Activated naive CD8-positive, alpha-beta T cell treated with anti-CD3 and anti-CD28 coated beads, Interleukin-2, amount 10 ng/mL, durations not matched to agents 7 days and 5 days (primary cell): ENCODE measurements around the gene LUM. TPM values are rescaled to one million over a fixed set of nuclear protein-coding genes. Genes with fewer than 3 reads are reported as not detected.
"Not testable (repeated sequence)": the region's sequence is repeated elsewhere in the genome, so short reads cannot be mapped to it uniquely, and the experiment has no call there.

Source experiments
- ATAC-seq: fragments of 150-1000 bp; cut with Tn5 transposase; one replicate; pipeline ENCODE4 v1.10.0; 2021; ENCODE audit warnings: low read depth, moderate library complexity
- POLR2A ChIA-PET: fragments of 350-600 bp; sonication (Branson Sonifier 250); formaldehyde crosslinking; loops from one replicate; lab custom pipeline; 2021; ENCODE audit warnings: antibody characterized with exemption; lab: Charles Lee
- DNase-seq: peaks from one replicate; pipeline ENCODE4 v3.0.0; 2021
- H3K27ac Mint-ChIP-seq: one replicate; pipeline ENCODE4 v1.8.0; 2022; ENCODE audit warnings: mild to moderate bottlenecking, mixed read lengths
- H3K27me3 Mint-ChIP-seq: one replicate; pipeline ENCODE4 v1.8.0; 2022; ENCODE audit warnings: mild to moderate bottlenecking, moderate library complexity, mixed read lengths
- H3K36me3 Mint-ChIP-seq: one replicate; pipeline ENCODE4 v1.8.0; 2021; ENCODE audit warnings: mild to moderate bottlenecking, mixed read lengths
- H3K4me1 Mint-ChIP-seq: one replicate; pipeline ENCODE4 v1.8.0; 2021; ENCODE audit warnings: mixed read lengths
- H3K4me3 Mint-ChIP-seq: one replicate; pipeline ENCODE4 v1.8.0; 2022; ENCODE audit warnings: mild to moderate bottlenecking, moderate library complexity, mixed read lengths
- H3K9me3 Mint-ChIP-seq: one replicate; pipeline ENCODE4 v1.8.0; 2021; ENCODE audit warnings: mixed read lengths
- total RNA-seq, 2 experiments: library from RNA; stranded (reverse); gene quantifications; one replicate each; pipeline ENCODE4 v1.2.3, GENCODE V29; 2021

Gene LUM
- total RNA-seq, 2 experiments from 2014 or later = not detected

DNA sequence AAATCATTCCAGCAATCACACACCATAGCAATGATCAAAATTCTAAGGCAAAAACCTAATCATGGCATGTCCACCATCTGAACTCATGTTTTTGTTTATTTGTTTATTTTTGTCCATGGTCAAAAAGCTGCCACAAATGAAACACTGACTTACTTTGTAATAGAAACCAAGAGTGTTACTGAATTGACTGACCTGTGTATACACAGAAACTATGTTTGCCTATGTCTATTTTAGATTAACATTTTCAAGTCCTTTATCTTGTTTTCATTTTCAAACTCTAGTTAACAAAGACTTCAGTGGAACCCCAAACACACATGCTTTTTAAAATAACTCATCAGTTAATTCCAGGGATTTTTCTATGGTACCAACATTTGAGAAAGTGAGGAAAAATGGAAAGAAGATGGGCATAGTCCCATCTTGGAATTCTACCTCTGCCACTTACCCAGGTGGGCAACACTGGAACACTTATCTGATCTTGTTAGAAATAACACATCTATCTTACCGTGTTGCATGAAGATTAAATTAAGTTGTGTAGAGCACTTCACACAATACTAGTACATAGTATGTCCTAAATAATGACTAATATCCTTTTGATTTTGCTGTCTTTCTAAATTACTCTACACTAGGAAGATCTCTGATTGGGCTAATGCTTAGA is 6.4 kb downstream of the LUM start:
- Mint-ChIP-seq H3K9me3 (no peaks in the 10 kb centered on the region), H3K4me3 (no peak overlapping the region), H3K36me3 (no peaks in the 10 kb centered on the region), H3K4me1 (no peaks in the 10 kb centered on the region), H3K27me3 (peaks cover 7% of the 10 kb centered on the region), H3K27ac (no peak overlapping the region)
- no peak for ATAC-seq
- POLR2A ChIA-PET = no interaction called here
- no peak for DNase-seq

DNA sequence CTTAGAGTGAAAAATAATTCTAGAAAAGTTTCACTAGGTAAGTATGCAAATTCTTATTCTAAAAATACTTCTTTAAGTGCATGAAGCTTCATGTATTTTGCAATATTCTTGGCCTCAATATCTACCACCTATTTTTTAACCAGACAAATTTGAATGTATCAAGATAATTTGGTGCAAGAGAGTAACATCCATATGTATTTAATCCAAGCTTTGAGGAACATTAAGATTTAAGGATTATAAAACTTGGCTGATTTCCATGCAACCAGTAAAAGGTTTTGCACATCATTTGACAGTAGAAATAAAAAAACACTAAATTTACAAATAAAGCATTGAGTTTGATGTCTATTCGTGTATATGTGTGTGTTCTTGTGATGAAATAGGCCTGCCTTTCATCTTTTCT is 7.7 kb downstream of the LUM start:
- no peak overlapping the region for H3K4me3 Mint-ChIP-seq
- ATAC-seq (no peak), DNase-seq (no peak)
- H3K9me3 Mint-ChIP-seq = no peaks in the 10 kb centered on the region
- POLR2A ChIA-PET = no interaction called here
- no peaks in the 10 kb centered on the region for H3K4me1 Mint-ChIP-seq
- peaks cover 7% of the 10 kb centered on the region for H3K27me3 Mint-ChIP-seq
- H3K36me3 Mint-ChIP-seq = no peaks in the 10 kb centered on the region
- H3K27ac Mint-ChIP-seq = no peak overlapping the region

DNA sequence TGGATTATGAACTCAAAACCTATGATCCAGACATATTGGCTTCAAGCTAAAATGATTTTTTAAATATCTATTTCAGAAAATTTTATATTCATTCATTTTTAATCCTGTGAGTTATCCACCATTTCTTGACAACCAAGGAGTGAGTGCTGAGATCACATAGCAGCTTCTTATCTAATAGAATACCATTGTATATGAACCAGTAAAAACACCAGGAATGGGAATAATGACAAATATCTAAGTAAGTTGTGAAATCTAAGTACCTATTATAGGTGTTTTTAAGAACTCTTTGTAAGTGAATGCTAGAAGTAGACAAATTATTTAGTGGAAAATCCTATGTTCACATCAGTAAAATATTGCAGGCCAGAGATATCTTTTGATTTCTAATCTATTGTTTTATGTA is 8.2 kb downstream of the LUM start:
- DNase-seq (no peak), ATAC-seq (no peak)
- peaks cover 6% of the 10 kb centered on the region for H3K27me3 Mint-ChIP-seq
- POLR2A ChIA-PET = no interaction called here
- H3K4me1 Mint-ChIP-seq = no peaks in the 10 kb centered on the region
- no peak overlapping the region for H3K4me3 Mint-ChIP-seq
- no peak overlapping the region for H3K27ac Mint-ChIP-seq
- no peaks in the 10 kb centered on the region for H3K36me3 Mint-ChIP-seq
- H3K9me3 Mint-ChIP-seq = no peaks in the 10 kb centered on the region

DNA sequence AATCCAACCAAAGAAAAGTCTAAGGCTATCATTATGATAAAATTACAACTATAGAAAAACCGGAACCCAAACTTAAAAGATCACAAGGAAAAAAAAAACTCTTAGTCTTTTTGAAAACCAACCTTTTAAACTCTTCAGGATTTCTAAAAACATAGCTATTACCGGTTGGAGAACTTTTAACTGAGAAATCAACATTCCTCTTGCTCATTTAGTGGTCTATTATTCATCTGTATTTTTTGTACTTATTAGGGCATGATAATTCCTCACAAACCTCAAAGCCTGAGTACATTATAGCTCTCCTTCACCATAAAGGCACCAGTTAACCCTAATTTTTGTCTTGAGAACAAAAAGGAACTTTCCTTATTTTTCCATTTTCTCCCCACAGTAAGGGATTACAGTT is 10.4 kb downstream of the LUM start:
- POLR2A ChIA-PET = no interaction called here
- peaks cover 2% of the 10 kb centered on the region for H3K27me3 Mint-ChIP-seq
- DNase-seq (no peak), ATAC-seq (no peak)
- no peak overlapping the region for H3K27ac Mint-ChIP-seq
- no peaks in the 10 kb centered on the region for H3K9me3 Mint-ChIP-seq
- no peaks in the 10 kb centered on the region for H3K4me1 Mint-ChIP-seq
- no peak overlapping the region for H3K4me3 Mint-ChIP-seq
- H3K36me3 Mint-ChIP-seq = no peaks in the 10 kb centered on the region

DNA sequence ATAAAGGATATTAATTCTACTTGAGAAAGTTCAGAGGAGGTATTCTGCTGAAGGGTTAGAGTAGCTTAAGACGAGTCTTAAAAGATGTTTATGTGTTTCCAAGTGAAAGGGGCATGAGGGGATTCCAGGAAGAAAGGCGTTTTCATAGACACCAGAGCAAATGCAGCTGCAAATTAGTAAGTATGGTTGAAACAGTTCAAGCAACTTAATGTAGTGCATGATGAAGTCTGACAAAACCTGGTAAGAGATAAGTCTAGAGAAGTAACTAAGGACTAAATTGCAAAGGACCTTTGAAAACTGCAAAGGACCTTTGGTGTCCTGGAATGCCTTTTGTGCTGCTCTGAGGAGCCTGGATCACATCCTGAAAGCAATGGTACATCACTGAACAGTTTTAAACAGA is 11.5 kb downstream of the LUM start:
- Mint-ChIP-seq H3K36me3 (no peaks in the 10 kb centered on the region), H3K4me3 (no peak overlapping the region), H3K4me1 (no peaks in the 10 kb centered on the region), H3K27me3 (peaks cover 2% of the 10 kb centered on the region), H3K27ac (no peak overlapping the region), H3K9me3 (no peaks in the 10 kb centered on the region)
- no peak for DNase-seq
- POLR2A ChIA-PET = no interaction called here
- no peak for ATAC-seq

DNA sequence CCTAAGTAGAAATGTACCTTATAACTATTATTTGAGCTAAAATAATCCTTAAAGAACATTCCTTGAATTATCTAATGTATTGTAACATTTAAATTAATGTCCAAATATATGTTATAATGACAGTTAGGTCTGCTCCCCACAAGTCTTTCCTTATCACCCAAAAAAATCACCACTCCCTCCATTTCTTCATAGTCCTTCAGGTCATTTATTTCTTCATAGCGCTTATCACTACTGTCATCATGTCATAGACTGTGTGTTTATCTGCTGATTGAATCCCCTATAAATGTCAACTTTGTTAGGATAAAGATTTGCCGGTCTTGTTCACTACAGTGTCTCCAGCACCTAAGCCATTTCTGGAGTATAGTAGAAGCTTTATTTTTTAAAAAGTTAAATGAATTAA is 12.0 kb downstream of the LUM start:
- DNase-seq = no peak
- H3K9me3 Mint-ChIP-seq = no peaks in the 10 kb centered on the region
- no peak for ATAC-seq
- H3K4me1 Mint-ChIP-seq = no peaks in the 10 kb centered on the region
- no peak overlapping the region for H3K27ac Mint-ChIP-seq
- no peak overlapping the region for H3K4me3 Mint-ChIP-seq
- H3K27me3 Mint-ChIP-seq = peaks cover 2% of the 10 kb centered on the region
- H3K36me3 Mint-ChIP-seq = no peaks in the 10 kb centered on the region
- POLR2A ChIA-PET = no interaction called here

DNA sequence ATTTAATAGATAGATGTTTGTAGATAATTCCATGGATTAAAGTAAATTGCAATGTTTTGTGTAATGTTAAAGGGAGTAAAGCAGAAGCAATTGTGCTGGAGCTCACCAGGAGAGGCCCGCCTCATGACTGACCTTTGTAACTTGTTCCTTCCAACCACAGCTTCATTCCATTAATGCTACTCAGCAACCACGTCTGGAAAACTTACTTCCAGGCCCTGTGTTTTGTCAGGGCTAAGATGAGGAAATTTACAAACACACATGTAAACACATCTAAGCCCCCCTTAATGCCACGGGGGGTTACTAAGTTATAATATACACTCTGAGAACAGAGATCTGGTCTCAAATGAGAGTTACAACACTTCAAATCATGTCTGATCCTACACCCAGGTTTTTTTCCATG is 12.4 kb downstream of the LUM start:
- POLR2A ChIA-PET = no interaction called here
- DNase-seq (no peak), ATAC-seq (no peak)
- Mint-ChIP-seq H3K27ac (no peak overlapping the region), H3K36me3 (no peaks in the 10 kb centered on the region), H3K4me1 (no peaks in the 10 kb centered on the region), H3K27me3 (peaks cover 2% of the 10 kb centered on the region), H3K9me3 (no peaks in the 10 kb centered on the region), H3K4me3 (no peak overlapping the region)

DNA sequence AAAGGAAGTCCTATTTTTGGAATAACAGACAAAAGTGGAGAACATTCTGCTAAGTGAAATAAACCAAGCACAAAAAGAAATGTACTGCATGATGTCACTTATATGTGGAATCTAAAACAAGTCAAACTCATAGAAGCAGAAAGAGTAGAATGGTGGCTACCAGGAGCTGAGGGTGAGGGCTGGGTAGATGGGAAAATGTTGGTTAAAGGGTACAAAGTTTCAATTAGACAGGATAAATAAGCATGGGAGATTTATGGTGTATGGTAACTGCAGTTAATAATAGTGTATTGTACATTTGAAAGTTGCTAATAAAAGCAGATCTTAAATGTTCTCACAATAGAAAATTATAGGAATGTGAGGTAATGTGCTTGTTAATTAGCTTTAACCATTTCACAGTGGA is 12.8 kb downstream of the LUM start:
- Mint-ChIP-seq H3K9me3 (no peaks in the 10 kb centered on the region), H3K4me3 (no peak overlapping the region), H3K27me3 (peaks cover 2% of the 10 kb centered on the region), H3K36me3 (no peaks in the 10 kb centered on the region), H3K4me1 (no peaks in the 10 kb centered on the region), H3K27ac (no peak overlapping the region)
- POLR2A ChIA-PET = no interaction called here
- ATAC-seq = no peak
- no peak for DNase-seq

DNA sequence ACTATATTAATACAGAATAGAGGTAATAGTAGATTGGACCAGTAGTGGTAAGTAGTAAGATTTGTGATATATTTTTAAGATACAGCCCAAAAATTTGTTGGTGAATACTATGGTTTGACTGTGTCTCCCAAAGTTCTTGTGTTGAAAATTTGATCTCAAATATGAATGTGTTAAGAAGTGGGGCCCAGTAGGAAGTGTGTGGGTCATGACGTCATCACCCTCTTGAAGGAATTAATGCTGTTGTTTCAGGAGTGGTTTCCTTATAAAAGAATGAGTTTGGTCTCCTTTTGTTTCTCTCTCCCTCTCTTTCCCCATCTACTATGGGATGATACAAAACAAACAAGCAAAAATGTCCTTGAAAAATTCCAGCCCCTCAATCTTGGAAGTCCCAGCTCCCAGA is 16.3 kb downstream of the LUM start:
- ATAC-seq = no peak
- DNase-seq = no peak
- H3K27ac Mint-ChIP-seq = no peak overlapping the region
- no peaks in the 10 kb centered on the region for H3K4me1 Mint-ChIP-seq
- peaks cover 8% of the 10 kb centered on the region for H3K9me3 Mint-ChIP-seq
- no peaks in the 10 kb centered on the region for H3K27me3 Mint-ChIP-seq
- POLR2A ChIA-PET = no interaction called here
- H3K36me3 Mint-ChIP-seq = no peaks in the 10 kb centered on the region
- H3K4me3 Mint-ChIP-seq = no peak overlapping the region

DNA sequence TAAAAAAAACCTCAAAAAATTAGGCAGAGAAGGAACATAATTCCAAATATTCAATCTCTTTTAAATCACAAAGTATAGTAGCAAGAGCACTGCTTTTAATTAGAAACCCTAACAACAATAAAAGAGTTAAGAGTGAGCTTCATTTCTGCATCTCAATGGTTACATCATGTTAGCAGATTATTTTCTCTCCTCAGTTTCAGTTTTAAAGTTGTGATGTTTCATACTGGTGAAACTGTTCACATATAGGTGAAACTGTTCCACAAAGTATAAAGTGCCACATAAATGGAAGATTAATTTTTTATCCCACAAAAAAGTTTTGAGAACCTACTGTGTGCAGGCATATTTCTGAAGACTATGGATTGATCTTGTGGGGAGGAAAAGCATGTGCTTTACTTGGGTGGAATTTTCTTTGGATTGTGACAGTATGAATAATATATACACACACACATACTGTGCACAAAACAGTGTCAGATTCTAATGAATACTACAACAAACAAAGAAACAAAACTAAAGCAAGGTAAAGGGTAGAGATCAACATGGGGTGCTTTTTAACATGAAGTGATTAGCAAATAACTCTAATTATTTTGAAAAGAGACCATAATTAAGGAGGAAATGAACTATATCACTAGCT is 17.1 kb downstream of the LUM start:
- POLR2A ChIA-PET = no interaction called here
- no peaks in the 10 kb centered on the region for H3K36me3 Mint-ChIP-seq
- no peaks in the 10 kb centered on the region for H3K27me3 Mint-ChIP-seq
- no peak overlapping the region for H3K4me3 Mint-ChIP-seq
- ATAC-seq (no peak), DNase-seq (no peak)
- no peaks in the 10 kb centered on the region for H3K4me1 Mint-ChIP-seq
- peaks cover 12% of the 10 kb centered on the region for H3K9me3 Mint-ChIP-seq
- no peak overlapping the region for H3K27ac Mint-ChIP-seq

DNA sequence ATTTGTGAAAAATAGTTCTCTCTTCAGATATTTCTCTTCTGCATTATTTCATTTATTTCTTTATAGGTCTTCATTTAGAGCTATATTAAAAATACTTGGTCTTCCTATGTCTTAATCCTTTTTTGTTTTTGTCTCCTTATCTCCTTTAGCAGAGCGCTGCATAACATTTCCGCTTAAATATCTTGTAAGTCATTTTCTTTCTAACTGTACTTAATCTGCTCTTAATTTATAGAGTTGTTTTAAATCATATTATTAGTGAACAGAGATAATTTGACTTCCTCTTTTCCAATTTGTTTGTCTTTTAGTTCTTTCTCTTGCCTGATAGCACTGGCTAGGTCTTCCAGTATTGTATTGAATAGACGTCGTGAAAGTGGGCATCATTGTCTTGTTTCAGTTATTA is 18.0 kb downstream of the LUM start:
- H3K27me3 Mint-ChIP-seq = no peaks in the 10 kb centered on the region
- no peak overlapping the region for H3K27ac Mint-ChIP-seq
- POLR2A ChIA-PET = no interaction called here
- ATAC-seq (no peak), DNase-seq (no peak)
- H3K36me3 Mint-ChIP-seq = no peaks in the 10 kb centered on the region
- no peaks in the 10 kb centered on the region for H3K4me1 Mint-ChIP-seq
- peaks cover 15% of the 10 kb centered on the region for H3K9me3 Mint-ChIP-seq
- no peak overlapping the region for H3K4me3 Mint-ChIP-seq

DNA sequence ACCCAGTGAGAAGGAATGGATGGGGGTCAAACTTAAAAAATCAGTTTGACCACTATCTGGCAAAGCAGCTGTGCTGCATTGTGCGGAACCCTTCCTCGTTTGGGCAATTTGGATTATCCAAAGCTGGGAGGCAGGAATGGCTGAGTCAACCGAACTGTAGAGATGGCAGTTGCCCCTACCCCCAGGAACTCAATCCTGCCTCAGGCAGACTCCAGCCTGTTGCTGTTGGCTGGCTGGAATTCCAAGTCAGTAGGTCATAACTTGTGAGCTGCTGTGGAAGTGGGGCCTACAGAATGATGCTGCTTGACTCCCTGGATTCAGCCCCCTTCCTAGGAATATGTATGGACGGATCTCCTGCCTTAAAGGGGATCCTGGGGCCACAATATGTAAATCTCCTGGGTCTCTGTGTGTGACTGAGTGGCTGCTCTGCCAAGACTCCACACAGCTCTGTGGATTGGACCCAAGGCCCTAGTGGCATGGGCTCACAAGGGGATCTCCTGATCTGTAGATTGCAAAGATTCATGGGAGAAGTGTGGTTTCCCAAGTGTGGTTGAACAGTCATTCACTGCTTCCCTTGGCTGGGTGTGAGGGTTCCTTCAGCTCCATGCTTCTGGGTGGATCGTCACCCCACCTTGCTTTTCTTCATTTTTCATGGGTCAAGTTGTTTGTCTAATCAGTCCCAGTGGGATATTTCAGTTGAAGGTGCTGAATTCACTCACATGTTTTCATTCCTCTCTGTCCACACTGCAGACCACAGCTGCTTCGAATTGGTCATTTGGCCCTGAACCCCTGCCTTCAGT is 19.2 kb downstream of the LUM start:
- ATAC-seq = no peak
- Mint-ChIP-seq H3K36me3 (no peaks in the 10 kb centered on the region), H3K9me3 (peaks cover 18% of the 10 kb centered on the region), H3K27ac (no peak overlapping the region), H3K4me3 (no peak overlapping the region), H3K27me3 (no peaks in the 10 kb centered on the region), H3K4me1 (no peaks in the 10 kb centered on the region)
- no peak for DNase-seq
- POLR2A ChIA-PET = no interaction called here

DNA sequence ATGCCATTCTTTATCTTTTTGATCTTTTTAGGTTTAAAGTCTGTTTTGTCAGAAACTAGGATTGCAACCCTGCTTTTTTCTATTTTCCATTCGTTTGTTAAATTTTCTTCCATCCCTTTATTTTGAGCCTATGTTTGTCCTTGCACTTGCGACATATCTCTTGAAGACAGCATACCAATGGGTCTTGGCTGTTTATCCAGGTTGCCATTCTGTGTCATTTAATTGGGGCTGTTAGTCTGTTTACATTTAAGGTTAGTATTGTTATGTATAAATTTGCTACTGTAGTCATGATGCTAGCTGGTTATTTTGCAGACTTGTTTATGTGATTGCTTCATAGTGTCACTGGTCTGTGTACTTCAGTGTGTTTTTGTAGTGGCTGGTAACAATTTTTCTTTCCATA is 21.3 kb downstream of the LUM start:
- H3K4me3 Mint-ChIP-seq, H3K27ac Mint-ChIP-seq, DNase-seq, H3K27me3 Mint-ChIP-seq, H3K36me3 Mint-ChIP-seq, POLR2A ChIA-PET, ATAC-seq, H3K4me1 Mint-ChIP-seq: not testable (repeated sequence)
- H3K9me3 Mint-ChIP-seq = peaks cover 18% of the 10 kb centered on the region

DNA sequence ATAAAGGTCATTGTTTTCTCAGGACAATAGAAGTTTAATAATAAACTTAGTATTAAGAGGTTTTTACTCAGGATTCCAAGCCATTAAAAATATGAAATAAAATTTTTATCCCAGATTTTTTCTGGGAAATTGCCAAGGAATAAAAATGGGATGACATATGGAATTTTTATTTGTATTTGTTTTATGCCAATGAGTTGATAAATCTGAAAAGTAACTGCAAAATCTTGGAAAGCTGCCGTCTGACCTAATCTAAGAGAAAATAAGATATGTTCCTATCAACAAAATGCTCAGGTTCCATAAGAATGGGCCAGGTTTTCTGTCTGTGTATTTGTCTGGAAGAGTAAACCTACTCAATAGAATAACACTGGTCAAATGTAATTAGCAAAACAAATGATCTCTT is 31.3 kb downstream of the LUM start:
- POLR2A ChIA-PET = no interaction called here
- Mint-ChIP-seq H3K9me3 (no peaks in the 10 kb centered on the region), H3K27ac (no peak overlapping the region), H3K27me3 (peaks cover 9% of the 10 kb centered on the region), H3K36me3 (no peaks in the 10 kb centered on the region), H3K4me3 (no peak overlapping the region), H3K4me1 (no peaks in the 10 kb centered on the region)
- ATAC-seq = no peak
- DNase-seq = no peak
